ENCODE data around the gene SIRPD. TPM values are rescaled to one million over a fixed set of nuclear protein-coding genes. Genes with fewer than 3 reads are reported as not detected.

Gene SIRPD
- total RNA-seq, 1 donor from 2014 or later = not detected

- H3K27ac Mint-ChIP-seq (ENCODE audit: unreplicated experiment) = no peak overlapping the region
- H3K9me3 Mint-ChIP-seq (ENCODE audit: unreplicated experiment) = peaks cover 2% of the 10 kb centered on the region
- no peak for TF ChIP-seq CTCF (IDR thresholded peaks at IDR 0.05; ENCODE audit: partially characterized antibody, unreplicated experiment)
- no peak for DNase-seq
- no peak overlapping the region for H3K4me3 Mint-ChIP-seq (ENCODE audit: unreplicated experiment)
- peaks cover 2% of the 10 kb centered on the region for H3K27me3 Mint-ChIP-seq (ENCODE audit: unreplicated experiment)
- no peaks in the 10 kb centered on the region for H3K4me1 Mint-ChIP-seq (ENCODE audit: low read depth, unreplicated experiment)
- no peaks in the 10 kb centered on the region for H3K36me3 Mint-ChIP-seq (ENCODE audit: unreplicated experiment)
Observed at GRCh38 chr20:1524004-1524403, 33.5 kb downstream of the SIRPD start.

GRCh38 chr20:1517010-1517409 is 40.5 kb downstream of the SIRPD start:
- H3K9me3 Mint-ChIP-seq (ENCODE audit: unreplicated experiment) = no peaks in the 10 kb centered on the region
- TF ChIP-seq CTCF (IDR thresholded peaks at IDR 0.05; ENCODE audit: partially characterized antibody, unreplicated experiment) = no peak
- H3K36me3 Mint-ChIP-seq (ENCODE audit: unreplicated experiment) = no peaks in the 10 kb centered on the region
- peaks cover 2% of the 10 kb centered on the region for H3K27me3 Mint-ChIP-seq (ENCODE audit: unreplicated experiment)
- H3K4me3 Mint-ChIP-seq (ENCODE audit: unreplicated experiment) = no peak overlapping the region
- no peaks in the 10 kb centered on the region for H3K4me1 Mint-ChIP-seq (ENCODE audit: low read depth, unreplicated experiment)
- no peak for DNase-seq
- no peak overlapping the region for H3K27ac Mint-ChIP-seq (ENCODE audit: unreplicated experiment)

- Mint-ChIP-seq H3K4me3 (ENCODE audit: unreplicated experiment) (no peak overlapping the region), H3K36me3 (ENCODE audit: unreplicated experiment) (no peaks in the 10 kb centered on the region), H3K9me3 (ENCODE audit: unreplicated experiment) (no peaks in the 10 kb centered on the region), H3K4me1 (ENCODE audit: low read depth, unreplicated experiment) (no peaks in the 10 kb centered on the region), H3K27ac (ENCODE audit: unreplicated experiment) (no peak overlapping the region), H3K27me3 (ENCODE audit: unreplicated experiment) (no peaks in the 10 kb centered on the region)
- DNase-seq = no peak
- no peak for TF ChIP-seq CTCF (IDR thresholded peaks at IDR 0.05; ENCODE audit: partially characterized antibody, unreplicated experiment)
Observed at GRCh38 chr20:1513801-1514200, 43.7 kb downstream of the SIRPD start.

GRCh38 chr20:1509237-1509636 is 48.3 kb downstream of the SIRPD start:
- no peak for TF ChIP-seq CTCF (IDR thresholded peaks at IDR 0.05; ENCODE audit: partially characterized antibody, unreplicated experiment)
- H3K9me3 Mint-ChIP-seq (ENCODE audit: unreplicated experiment) = peaks cover 1% of the 10 kb centered on the region

GRCh38 chr20:1508574-1508973 is 48.9 kb downstream of the SIRPD start:
- peaks cover under 1% of the 10 kb centered on the region for H3K36me3 Mint-ChIP-seq (ENCODE audit: unreplicated experiment)
- no peaks in the 10 kb centered on the region for H3K27me3 Mint-ChIP-seq (ENCODE audit: unreplicated experiment)
- H3K4me3 Mint-ChIP-seq (ENCODE audit: unreplicated experiment) = no peak overlapping the region
- no peak overlapping the region for H3K27ac Mint-ChIP-seq (ENCODE audit: unreplicated experiment)
- no peak for TF ChIP-seq CTCF (IDR thresholded peaks at IDR 0.05; ENCODE audit: partially characterized antibody, unreplicated experiment)
- H3K4me1 Mint-ChIP-seq (ENCODE audit: low read depth, unreplicated experiment) = no peaks in the 10 kb centered on the region
- H3K9me3 Mint-ChIP-seq (ENCODE audit: unreplicated experiment) = peaks cover 1% of the 10 kb centered on the region
- DNase-seq = no peak

More at GRCh38 chr20:1509237-1509636, 48.3 kb downstream of the SIRPD start:
- Mint-ChIP-seq H3K4me3 (ENCODE audit: unreplicated experiment) (no peak overlapping the region), H3K27ac (ENCODE audit: unreplicated experiment) (no peak overlapping the region), H3K27me3 (ENCODE audit: unreplicated experiment) (no peaks in the 10 kb centered on the region), H3K4me1 (ENCODE audit: low read depth, unreplicated experiment) (no peaks in the 10 kb centered on the region), H3K36me3 (ENCODE audit: unreplicated experiment) (no peaks in the 10 kb centered on the region)
- no peak for DNase-seq

Measured in glutamatergic neuron (in vitro differentiated cells).